Natural killer cell (primary cell): Measurements from ENCODE around the gene ATP11C. TPM values are rescaled to one million over a fixed set of nuclear protein-coding genes. Genes with fewer than 3 reads are reported as not detected.

Experiments
- ATAC-seq, 3 donors: fragments of 150-1000 bp in 2 of 3; fragments of 200-7000 bp in 1 of 3; cut with Tn5 transposase; 1 replicate in 1 of 3; 2 replicates in 2 of 3; pipeline ENCODE4 v1.10.0; 2021; ENCODE audit warnings: mild to moderate bottlenecking in 2 of 3, moderate library complexity in 2 of 3
- DNase-seq, 2 donors: peaks; one replicate each; pipeline versions ENCODE4 v3.0.0 to v3.0.0-alpha.2; 2013 to 2021; ENCODE audit warnings: mixed read lengths in 1 of 2
- H3K27ac ChIP-seq: one replicate; pipeline ENCODE4 v1.5.1; 2013; ENCODE audit warnings: mild to moderate bottlenecking, low read length
- H3K27me3 ChIP-seq: one replicate; pipeline ENCODE4 v1.6.1; 2013; ENCODE audit warnings: low read length; ENCODE audit not compliant: control insufficient read depth, insufficient read depth
- H3K36me3 ChIP-seq: one replicate; pipeline ENCODE4 v1.6.1; 2013; ENCODE audit warnings: low read length; ENCODE audit not compliant: control insufficient read depth, insufficient read depth
- H3K4me1 ChIP-seq: one replicate; pipeline ENCODE4 v1.6.1; 2013; ENCODE audit warnings: low read length; ENCODE audit not compliant: control insufficient read depth, insufficient read depth
- H3K4me3 ChIP-seq: one replicate; pipeline ENCODE4 v1.5.1; 2013; ENCODE audit warnings: low read length
- H3K9me3 ChIP-seq: one replicate; pipeline ENCODE4 v1.6.1; 2013; ENCODE audit warnings: low read length; ENCODE audit not compliant: control insufficient read depth, insufficient read depth
- H3K27ac Mint-ChIP-seq, 2 donors: one replicate each; pipeline ENCODE4 v1.8.0; 2022; ENCODE audit warnings: mild to moderate bottlenecking in 2 of 2, mixed read lengths in 2 of 2, moderate library complexity in 1 of 2
- H3K27me3 Mint-ChIP-seq, 2 donors: one replicate each; pipeline ENCODE4 v1.8.0; 2022; ENCODE audit warnings: low read depth in 2 of 2, mixed read lengths in 2 of 2
- H3K36me3 Mint-ChIP-seq: one replicate; pipeline ENCODE4 v1.8.0; 2022; ENCODE audit warnings: mixed read lengths
- H3K4me1 Mint-ChIP-seq, 2 donors: one replicate each; pipeline ENCODE4 v1.8.0; 2022; ENCODE audit warnings: mixed read lengths in 2 of 2
- H3K4me3 Mint-ChIP-seq: one replicate; pipeline ENCODE4 v1.8.0; 2022; ENCODE audit warnings: mild to moderate bottlenecking, moderate library complexity, mixed read lengths
- H3K9me3 Mint-ChIP-seq, 2 donors: one replicate each; pipeline ENCODE4 v1.8.0; 2022; ENCODE audit warnings: mixed read lengths in 2 of 2
- CTCF ChIP-seq: fragments of 200-600 bp; IDR thresholded peaks from one replicate; pipeline ENCODE4 v1.8.0; 2022; ENCODE audit warnings: antibody characterized with exemption
- WGBS: methylation state at CpG from one replicate; pipeline ENCODE4 v1.1.7; 2013; ENCODE audit warnings: missing lambda C conversion rate; ENCODE audit not compliant: insufficient coverage; 5-methylcytosine and 5-hydroxymethylcytosine counted together
- intact Hi-C: fragments of 100-400 bp; cut with micrococcal nuclease; formaldehyde crosslinking; loops from one replicate; pipeline ENCODE4 v1.14.2; 2022
- total RNA-seq, 4 donors: library from RNA; stranded (reverse); fragments of 120-200 nt in 1 of 4; gene quantifications; one replicate each; pipeline versions ENCODE4 v1.2.3 to v1.2.4, GENCODE V29; 2013 to 2022

Gene ATP11C
- total RNA-seq, 3 donors from 2014 or later (not counting 1 experiment from before 2014, with no cell fraction given), result 20.0 to 24.3 (median 24.0) TPM

- WGBS, result 76% methylated on average over 3 of the region's 3 CpGs
- Histone ChIP-seq H3K27ac (no peak overlapping the region), H3K4me3 (no peak overlapping the region), H3K27me3 (no peaks in the 10 kb centered on the region), H3K9me3 (no peaks in the 10 kb centered on the region), H3K36me3 (peaks cover 8% of the 10 kb centered on the region), H3K4me1 (peaks cover 10% of the 10 kb centered on the region)
- intact Hi-C loops, result no loop called here
- DNase-seq, result no peak
- TF ChIP-seq CTCF, result no peak
- Mint-ChIP-seq H3K9me3 (no peaks in the 10 kb centered on the region), H3K27ac (peak overlapping the region; percentile 72 to 87), H3K36me3 (no peaks in the 10 kb centered on the region), H3K4me3 (peak overlapping the region; percentile 10), H3K27me3 (no peaks in the 10 kb centered on the region), H3K4me1 (peaks cover 11 to 26% of the 10 kb centered on the region in 2 donors)
- ATAC-seq, result peak; percentile 83 to 98 (median 97)
Observed at GRCh38 chrX:139776599-139776998, 156.3 kb downstream of the ATP11C start.

- Mint-ChIP-seq H3K9me3 (no peaks in the 10 kb centered on the region), H3K36me3 (peaks cover 6% of the 10 kb centered on the region), H3K4me3 (no peak overlapping the region), H3K27me3 (no peaks in the 10 kb centered on the region), H3K4me1 (no peaks in the 10 kb centered on the region), H3K27ac (peak overlapping the region in 1 of 2 donors; percentile 17)
- H3K4me1 ChIP-seq, result peaks cover 10% of the 10 kb centered on the region
- no peak for TF ChIP-seq CTCF
- no peak overlapping the region for H3K4me3 ChIP-seq
- intact Hi-C loops, result no loop called here
- H3K36me3 ChIP-seq, result peaks cover 9% of the 10 kb centered on the region
- no peak overlapping the region for H3K27ac ChIP-seq
- H3K27me3 ChIP-seq, result no peaks in the 10 kb centered on the region
- 97% methylated on average over 2 of the region's 2 CpGs for WGBS
- no peaks in the 10 kb centered on the region for H3K9me3 ChIP-seq
- DNase-seq (no peak), ATAC-seq (no peak)
Observed at GRCh38 chrX:139770366-139770765, 162.5 kb downstream of the ATP11C start.

GRCh38 chrX:139766545-139766983 lies 166.3 kb downstream of the ATP11C start:
- peak; percentile 87 to 96 (median 95) for ATAC-seq

More at GRCh38 chrX:139766545-139766983, 166.3 kb downstream of the ATP11C start:
- no peaks in the 10 kb centered on the region for H3K9me3 ChIP-seq
- Mint-ChIP-seq H3K9me3 (no peaks in the 10 kb centered on the region), H3K27me3 (no peaks in the 10 kb centered on the region), H3K27ac (no peak overlapping the region), H3K4me3 (no peak overlapping the region), H3K36me3 (peaks cover 6% of the 10 kb centered on the region), H3K4me1 (no peaks in the 10 kb centered on the region)
- H3K4me3 ChIP-seq, result no peak overlapping the region
- peak; percentile 24 to 63 for DNase-seq
- H3K4me1 ChIP-seq, result peaks cover 10% of the 10 kb centered on the region
- peak overlapping the region; percentile 61 for H3K27ac ChIP-seq
- no peaks in the 10 kb centered on the region for H3K27me3 ChIP-seq
- WGBS, result no CpG with 5 or more reads among the region's 5 CpGs
- H3K36me3 ChIP-seq, result peaks cover 4% of the 10 kb centered on the region
- TF ChIP-seq CTCF, result no peak
- intact Hi-C loops, result loop anchor here (1.0 kb wide), 1 partner anchor 27 kb away; no protein-coding TSS in a partner anchor
